HEK293T (cell line): ENCODE data around the gene TIMP2.

Source experiments
- ARNT ChIP-seq: fragments of 450-650 bp; IDR thresholded peaks from 2 replicates; pipeline ENCODE4 v1.6.1; 2017; ENCODE audit warnings: mild to moderate bottlenecking
- BHLHE40 ChIP-seq: fragments of 450-650 bp; IDR thresholded peaks from 2 replicates; pipeline ENCODE4 v1.6.1; 2016; ENCODE audit warnings: mild to moderate bottlenecking, moderate library complexity, borderline replicate concordance
- FOXK2 ChIP-seq: fragments of 450-650 bp; IDR thresholded peaks from 2 replicates; pipeline ENCODE4 v1.6.1; 2016; ENCODE audit warnings: mild to moderate bottlenecking
- HDGF ChIP-seq: fragments of 450-650 bp; IDR thresholded peaks from 2 replicates; pipeline ENCODE4 v1.6.1; 2017; ENCODE audit warnings: antibody characterized with exemption, borderline replicate concordance
- NFRKB ChIP-seq: fragments of 450-650 bp; IDR thresholded peaks from 2 replicates; pipeline ENCODE4 v1.6.1; 2016; ENCODE audit warnings: mild to moderate bottlenecking, moderate library complexity
- SP1 ChIP-seq: fragments of 450-650 bp; IDR thresholded peaks from 2 replicates; pipeline ENCODE4 v1.6.1; 2017
- SUZ12 ChIP-seq: fragments of 450-650 bp; IDR thresholded peaks from 2 replicates; pipeline ENCODE4 v1.6.1; 2016; ENCODE audit warnings: mild to moderate bottlenecking
- ZNF384 ChIP-seq: fragments of 450-650 bp; IDR thresholded peaks from 2 replicates; pipeline ENCODE4 v1.6.1; 2016

DNA sequence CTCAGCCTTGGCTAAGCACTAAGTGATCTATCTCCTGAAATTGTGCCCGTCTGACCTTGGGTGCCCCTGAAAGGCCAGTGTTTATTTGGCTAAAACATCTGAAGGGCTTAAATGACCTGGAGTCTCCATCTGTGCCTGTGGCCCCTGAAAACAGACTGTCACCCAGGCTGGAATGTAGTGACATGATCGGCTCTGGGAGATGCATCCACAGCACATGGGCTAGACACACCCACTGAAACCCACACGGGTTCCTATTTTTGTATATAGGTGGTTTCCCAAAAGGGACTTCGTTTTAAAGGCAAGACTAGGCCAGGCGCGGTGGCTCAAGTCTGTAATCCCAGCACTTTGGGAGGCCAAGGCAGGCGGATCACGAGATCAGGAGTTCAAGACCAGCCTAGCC is 35.7 kb downstream of the TIMP2 start:
- TF ChIP-seq NFRKB (no peak), HDGF (no peak), SP1 (no peak), FOXK2 (no peak), ZNF384 (no peak), SUZ12 (no peak), BHLHE40 (no peak), ARNT (no peak)
